Measurements from ENCODE around the gene TXNDC12.

Gene TXNDC12

DNA sequence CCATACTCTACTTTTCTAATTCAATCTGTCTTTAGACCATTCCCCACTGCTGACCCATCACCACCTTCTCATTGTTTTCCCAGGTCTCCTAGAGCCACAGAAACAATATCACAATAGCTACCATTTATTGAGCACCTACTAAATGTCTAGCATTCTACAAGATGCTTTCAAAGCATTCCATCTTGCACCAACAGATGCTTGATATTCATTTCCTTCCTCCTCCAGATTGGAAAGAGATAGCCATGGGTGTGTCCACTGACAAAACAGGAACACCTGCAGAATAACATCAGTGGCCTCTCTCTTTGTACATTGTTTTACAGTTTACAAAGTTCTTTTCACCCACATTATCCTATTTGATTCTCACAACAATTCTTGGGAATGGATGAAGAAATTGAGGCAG lies 66.7 kb downstream of the TXNDC12 start:
- no peak for DNase-seq (ENCODE audit: extremely low read depth, low read depth)
- TF ChIP-seq, protein P1, sequence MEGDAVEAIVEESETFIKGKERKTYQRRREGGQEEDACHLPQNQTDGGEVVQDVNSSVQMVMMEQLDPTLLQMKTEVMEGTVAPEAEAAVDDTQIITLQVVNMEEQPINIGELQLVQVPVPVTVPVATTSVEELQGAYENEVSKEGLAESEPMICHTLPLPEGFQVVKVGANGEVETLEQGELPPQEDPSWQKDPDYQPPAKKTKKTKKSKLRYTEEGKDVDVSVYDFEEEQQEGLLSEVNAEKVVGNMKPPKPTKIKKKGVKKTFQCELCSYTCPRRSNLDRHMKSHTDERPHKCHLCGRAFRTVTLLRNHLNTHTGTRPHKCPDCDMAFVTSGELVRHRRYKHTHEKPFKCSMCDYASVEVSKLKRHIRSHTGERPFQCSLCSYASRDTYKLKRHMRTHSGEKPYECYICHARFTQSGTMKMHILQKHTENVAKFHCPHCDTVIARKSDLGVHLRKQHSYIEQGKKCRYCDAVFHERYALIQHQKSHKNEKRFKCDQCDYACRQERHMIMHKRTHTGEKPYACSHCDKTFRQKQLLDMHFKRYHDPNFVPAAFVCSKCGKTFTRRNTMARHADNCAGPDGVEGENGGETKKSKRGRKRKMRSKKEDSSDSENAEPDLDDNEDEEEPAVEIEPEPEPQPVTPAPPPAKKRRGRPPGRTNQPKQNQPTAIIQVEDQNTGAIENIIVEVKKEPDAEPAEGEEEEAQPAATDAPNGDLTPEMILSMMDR (IDR thresholded peaks at IDR 0.05; ENCODE audit: low read depth, low read length): no peak

DNA sequence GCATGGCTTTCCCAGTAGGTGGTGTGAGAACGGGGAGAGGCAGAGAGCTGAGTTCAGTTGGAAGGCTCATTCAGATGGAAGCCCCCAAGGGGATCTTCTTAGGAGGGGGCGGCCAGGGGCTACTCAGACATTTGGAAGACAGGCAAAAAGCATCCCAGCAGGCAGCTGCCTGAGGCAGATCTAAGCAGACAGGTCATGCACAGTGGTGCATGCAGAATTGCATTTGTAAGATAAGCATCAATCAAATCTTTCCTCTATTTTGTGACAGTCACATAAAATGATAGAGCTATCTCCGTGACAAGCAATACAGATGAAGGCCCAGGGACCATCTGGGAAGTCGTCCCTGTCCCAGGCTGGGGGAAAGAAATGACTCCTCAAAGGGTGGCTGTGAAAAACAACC lies 68.3 kb downstream of the TXNDC12 start:
- TF ChIP-seq, protein P1 (IDR thresholded peaks at IDR 0.05; ENCODE audit: low read depth, low read length): no peak
- DNase-seq (ENCODE audit: extremely low read depth, low read depth): no peak

DNA sequence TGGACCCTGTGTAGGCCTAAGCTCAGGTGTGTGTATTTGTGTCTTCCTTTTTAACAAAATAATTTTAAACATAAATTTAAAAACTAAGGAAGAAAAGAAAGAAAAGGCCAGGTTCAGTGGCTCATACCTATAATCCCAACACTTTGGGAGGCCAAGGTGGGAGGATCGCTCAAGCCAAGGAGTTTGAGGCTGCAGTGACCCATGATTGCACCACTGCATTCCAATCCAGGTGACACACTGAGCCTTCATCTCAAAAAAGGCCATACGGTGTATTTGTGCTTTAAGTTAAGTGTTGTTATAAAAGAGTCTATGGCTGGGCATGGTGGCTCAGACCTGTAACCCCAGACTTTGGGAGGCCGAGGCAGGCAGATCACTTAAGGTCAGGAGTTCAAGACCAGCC lies 72.8 kb downstream of the TXNDC12 start:
- TF ChIP-seq, protein P1 (IDR thresholded peaks at IDR 0.05; ENCODE audit: low read depth, low read length): no peak
- DNase-seq (ENCODE audit: extremely low read depth, low read depth): no peak

DNA sequence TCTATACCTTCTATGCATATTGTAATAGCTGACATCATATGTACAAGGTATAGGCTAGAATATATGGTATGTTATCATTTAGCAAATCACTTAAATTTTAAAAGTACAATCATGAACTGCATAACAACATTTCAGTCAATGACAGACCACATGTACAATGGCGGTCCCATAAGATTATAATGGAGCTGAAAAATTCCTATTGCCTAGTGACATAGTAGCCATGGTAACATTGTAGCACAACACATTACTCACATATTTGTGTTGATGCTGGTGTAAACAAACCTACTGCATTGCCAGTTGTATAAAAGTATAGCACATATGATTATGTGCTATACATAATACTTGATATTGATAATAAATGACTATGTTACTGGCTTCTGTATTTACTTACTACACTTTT lies 73.4 kb downstream of the TXNDC12 start:
- no peak for DNase-seq (ENCODE audit: extremely low read depth, low read depth)
- TF ChIP-seq, protein P1 (IDR thresholded peaks at IDR 0.05; ENCODE audit: low read depth, low read length): no peak

DNA sequence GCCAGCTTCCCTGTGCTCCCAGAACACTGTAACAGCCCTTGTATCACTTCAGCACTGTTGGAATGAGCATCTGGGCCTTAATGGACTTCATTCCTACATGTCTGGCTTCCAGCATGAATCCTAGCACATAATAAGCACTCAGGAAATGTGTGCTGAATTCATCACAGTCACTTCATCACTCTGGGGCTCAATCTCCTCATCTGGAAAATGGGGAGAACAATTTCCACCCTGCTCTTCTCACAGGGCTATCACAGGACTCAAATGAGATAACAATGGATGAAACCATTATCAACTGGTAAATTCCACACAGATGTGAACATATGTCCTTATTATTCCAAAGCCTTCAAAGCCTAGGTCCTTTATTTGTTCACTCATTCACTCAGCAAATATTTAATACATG lies 76.9 kb downstream of the TXNDC12 start:
- no peak for DNase-seq (ENCODE audit: extremely low read depth, low read depth)
- TF ChIP-seq, protein P1 (IDR thresholded peaks at IDR 0.05; ENCODE audit: low read depth, low read length): no peak

DNA sequence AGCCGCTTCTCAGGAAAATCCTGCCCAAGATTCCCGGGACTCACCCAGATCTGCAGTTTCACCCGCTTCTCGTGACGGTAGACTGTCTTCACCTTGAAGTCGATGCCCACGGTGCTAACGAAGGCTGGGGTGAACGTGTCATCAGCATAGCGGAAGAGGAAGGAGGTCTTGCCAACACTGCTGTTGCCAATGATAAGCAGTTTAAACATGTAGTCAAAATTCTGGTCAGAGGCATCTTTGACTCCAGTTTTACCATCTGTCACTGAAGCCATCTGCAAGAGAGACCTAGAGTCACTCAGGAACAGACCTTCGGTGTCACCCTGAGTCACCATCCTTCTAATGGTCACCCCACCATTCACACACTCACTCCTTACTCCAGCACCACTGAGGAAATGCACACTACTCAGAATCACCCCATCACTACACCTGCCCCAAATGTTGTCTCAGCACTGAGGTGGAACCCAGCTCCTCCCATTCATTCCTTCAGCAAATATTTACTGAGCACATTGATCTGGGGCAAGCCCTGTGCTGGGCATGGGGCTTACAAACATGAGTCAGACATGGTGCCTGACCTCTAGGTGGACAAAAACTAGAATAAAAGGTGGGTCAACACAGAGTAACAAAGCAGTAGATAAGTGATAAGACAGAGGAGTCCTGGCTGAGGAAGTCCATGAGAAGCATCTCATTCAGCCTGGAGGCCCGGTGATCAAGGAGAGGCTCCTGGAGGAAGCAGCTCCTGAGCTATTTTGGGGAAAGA lies 78.0 kb downstream of the TXNDC12 start:
- DNase-seq (ENCODE audit: extremely low read depth, low read depth): no peak
- TF ChIP-seq, protein P1 (IDR thresholded peaks at IDR 0.05; ENCODE audit: low read depth, low read length): no peak

DNA sequence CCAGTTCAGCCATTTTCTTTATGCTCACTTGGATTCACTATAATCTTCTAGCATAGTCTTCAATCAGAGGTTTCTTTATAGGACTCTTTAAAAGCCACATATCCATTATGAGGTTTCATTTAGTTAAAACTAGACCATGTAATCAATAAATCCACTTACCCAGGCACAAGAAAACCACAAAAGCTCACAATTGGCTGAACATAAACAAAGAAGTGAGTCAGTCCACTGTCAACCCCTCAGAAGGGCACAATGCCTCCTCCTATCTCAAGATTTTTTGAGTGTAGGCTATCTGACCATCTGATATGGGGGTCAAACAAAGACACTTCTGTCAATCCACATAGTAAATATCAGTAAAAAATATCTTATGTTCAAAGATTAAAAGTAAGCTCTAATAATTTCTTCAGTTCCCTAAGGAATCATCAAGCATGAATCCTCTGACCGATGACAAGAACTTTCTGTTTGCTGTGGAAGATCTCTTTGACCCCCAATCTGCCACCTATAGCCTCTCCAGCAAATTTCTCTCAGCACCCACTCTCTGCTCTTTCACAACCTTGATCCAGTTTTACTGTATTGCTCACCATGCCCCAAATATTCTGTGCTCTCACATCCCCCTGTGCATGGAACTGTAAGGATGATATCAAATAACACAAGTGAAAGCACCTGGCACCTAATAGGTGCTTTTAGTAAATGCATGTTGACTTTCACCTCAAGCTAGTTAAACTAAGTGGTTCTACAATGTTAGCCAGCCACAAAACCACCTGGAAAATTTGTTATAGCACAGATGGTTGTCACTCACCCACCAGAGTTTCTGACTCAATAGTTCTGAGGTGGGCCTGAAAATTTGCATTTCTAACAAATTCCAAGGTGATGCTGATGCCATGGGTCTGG lies 81.2 kb downstream of the TXNDC12 start:
- DNase-seq (ENCODE audit: extremely low read depth, low read depth): no peak
- TF ChIP-seq, protein P1 (IDR thresholded peaks at IDR 0.05; ENCODE audit: low read depth, low read length): no peak

Measured in AG09319 (cell line).